ENCODE results near the gene SEMA3F.

DNA sequence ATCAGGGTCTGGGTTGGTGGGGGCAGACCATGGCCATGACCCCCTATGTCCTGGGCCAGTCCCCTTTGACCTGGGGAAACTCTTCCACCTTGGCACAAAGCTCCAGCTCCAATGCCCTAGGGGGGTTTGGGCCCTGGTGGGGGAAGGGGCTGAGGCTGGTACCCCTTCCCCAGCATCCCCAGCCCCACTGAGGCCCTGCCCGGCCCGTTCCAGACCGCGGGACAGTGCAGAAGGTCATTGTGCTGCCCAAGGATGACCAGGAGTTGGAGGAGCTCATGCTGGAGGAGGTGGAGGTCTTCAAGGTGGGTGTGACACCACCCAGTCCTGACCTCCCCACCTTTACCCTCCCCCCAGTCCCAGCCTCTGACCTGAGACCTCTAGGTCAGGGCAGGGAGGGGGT, 30.1 kb downstream of the SEMA3F start:
- TF ChIP-seq, protein P1, sequence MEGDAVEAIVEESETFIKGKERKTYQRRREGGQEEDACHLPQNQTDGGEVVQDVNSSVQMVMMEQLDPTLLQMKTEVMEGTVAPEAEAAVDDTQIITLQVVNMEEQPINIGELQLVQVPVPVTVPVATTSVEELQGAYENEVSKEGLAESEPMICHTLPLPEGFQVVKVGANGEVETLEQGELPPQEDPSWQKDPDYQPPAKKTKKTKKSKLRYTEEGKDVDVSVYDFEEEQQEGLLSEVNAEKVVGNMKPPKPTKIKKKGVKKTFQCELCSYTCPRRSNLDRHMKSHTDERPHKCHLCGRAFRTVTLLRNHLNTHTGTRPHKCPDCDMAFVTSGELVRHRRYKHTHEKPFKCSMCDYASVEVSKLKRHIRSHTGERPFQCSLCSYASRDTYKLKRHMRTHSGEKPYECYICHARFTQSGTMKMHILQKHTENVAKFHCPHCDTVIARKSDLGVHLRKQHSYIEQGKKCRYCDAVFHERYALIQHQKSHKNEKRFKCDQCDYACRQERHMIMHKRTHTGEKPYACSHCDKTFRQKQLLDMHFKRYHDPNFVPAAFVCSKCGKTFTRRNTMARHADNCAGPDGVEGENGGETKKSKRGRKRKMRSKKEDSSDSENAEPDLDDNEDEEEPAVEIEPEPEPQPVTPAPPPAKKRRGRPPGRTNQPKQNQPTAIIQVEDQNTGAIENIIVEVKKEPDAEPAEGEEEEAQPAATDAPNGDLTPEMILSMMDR (IDR thresholded peaks at IDR 0.05; ENCODE audit: low read length) = no peak
- TF ChIP-seq EZH2phosphoT487 (IDR thresholded peaks at IDR 0.05; ENCODE audit: low read length) = no peak
